K562 (cell line): Measurements from ENCODE around the gene CUL4B. TPM values are rescaled to one million over a fixed set of nuclear protein-coding genes. Genes with fewer than 3 reads are reported as not detected.
"Not testable (repeated sequence)": the region's sequence is repeated elsewhere in the genome, so short reads cannot be mapped to it uniquely, and the experiment has no call there.

ENCODE experiments used
- ATAC-seq: fragments of 200-7000 bp; cut with Tn5 transposase; 3 replicates; pipeline ENCODE4 v1.9.1; 2020; ENCODE audit warnings: moderate library complexity
- BruUV-seq: library from RNA; stranded (reverse); fragments of 400-500 nt; replicated peaks from 2 replicates; lab custom pipeline; 2021; lab: Mats Ljungman, UMichigan
- CTCF ChIA-PET: fragments of 300-600 bp; formaldehyde crosslinking; extraction: SDS; loops from one replicate; lab custom pipeline; 2021; ENCODE audit warnings: low intra/inter-chr PET ratio; lab: Yijun Ruan, JAX
- POLR2A ChIA-PET: fragments of 300-600, 350-650 bp; sonication (Branson Sonifier 250); formaldehyde crosslinking; extraction: SDS; loops from one replicate; lab custom pipeline; 2021; ENCODE audit warnings: antibody characterized with exemption, inconsistent platforms; lab: Yijun Ruan, JAX
- DNase-seq, 4 experiments: peaks; one replicate each; pipeline versions ENCODE4 v3.0.0 to v3.0.0-alpha.2; 2011 to 2018; ENCODE audit warnings: low spot score in 3 of 4, mixed read lengths in 3 of 4; ENCODE audit errors: extremely low read depth in 1 of 4
- FAIRE-seq: peaks from 2 replicates; lab custom pipeline; 2011; peaks lifted over from hg19 to GRCh38; lab: Jason Lieb, UNC
- H2AFZ ChIP-seq: 2 replicates; pipeline ENCODE4 v1.6.0; 2011; ENCODE audit warnings: low read depth, low read length, control low read depth, inconsistent platforms
- H3K27ac ChIP-seq: fragments of 200-600 bp; 3 replicates; pipeline ENCODE4 v1.8.0; 2011; ENCODE audit warnings: low read depth, mild to moderate bottlenecking, control low read depth, inconsistent platforms, low read length, moderate library complexity, mixed read lengths; ENCODE audit errors: extremely low read depth
- H3K27me3 ChIP-seq, 2 experiments: fragments of 300-600 bp in 1 of 2; 2 replicates in 1 of 2; 3 replicates in 1 of 2; pipeline versions ENCODE4 v1.6.0 to v1.8.0; 2011; ENCODE audit warnings: inconsistent platforms in 2 of 2, low read length in 2 of 2, mild to moderate bottlenecking in 1 of 2, mixed read lengths in 1 of 2, moderate library complexity in 1 of 2; ENCODE audit not compliant: control insufficient read depth in 2 of 2, insufficient read depth in 2 of 2
- H3K36me3 ChIP-seq: fragments of 300-600 bp; 3 replicates; pipeline ENCODE4 v1.8.0; 2011; ENCODE audit warnings: mild to moderate bottlenecking, low read length, inconsistent platforms; ENCODE audit not compliant: control insufficient read depth, insufficient read depth
- H3K4me1 ChIP-seq, 2 experiments: fragments of 200-600 bp in 1 of 2; replicated peaks in 1 of 2; 2 replicates in 1 of 2; 3 replicates in 1 of 2; pipeline versions ENCODE4 v1.5.1 to v1.8.0; 2011; ENCODE audit warnings: inconsistent platforms in 2 of 2, low read length in 2 of 2, mild to moderate bottlenecking in 1 of 2, mixed read lengths in 1 of 2, moderate library complexity in 1 of 2; ENCODE audit not compliant: control insufficient read depth in 2 of 2, insufficient read depth in 2 of 2
- H3K4me2 ChIP-seq: 2 replicates; pipeline ENCODE4 v1.6.1; 2011; ENCODE audit warnings: low read length, control low read depth, inconsistent platforms, mixed read lengths; ENCODE audit not compliant: insufficient read depth
- H3K4me3 ChIP-seq: fragments of 200-600 bp; sonication (generic), shearing (Covaris generic); 2 replicates; pipeline ENCODE4 v1.5.1; 2016; ENCODE audit warnings: control low read depth, inconsistent platforms
- H3K79me2 ChIP-seq: fragments of 200-600 bp; 3 replicates; pipeline ENCODE4 v1.8.0; 2011; ENCODE audit warnings: low read length, inconsistent platforms; ENCODE audit not compliant: control insufficient read depth, insufficient read depth
- H3K9ac ChIP-seq, 2 experiments: 2 replicates each; pipeline versions ENCODE4 v1.6.0 to v1.6.1; 2011; ENCODE audit warnings: low read depth in 2 of 2, low read length in 2 of 2, control low read depth in 1 of 2, inconsistent platforms in 1 of 2, mild to moderate bottlenecking in 1 of 2, mixed read lengths in 1 of 2; ENCODE audit not compliant: insufficient read depth in 1 of 2
- H3K9me1 ChIP-seq: one replicate; pipeline ENCODE4 v1.6.0; 2011; ENCODE audit warnings: inconsistent platforms, mild to moderate bottlenecking, low read length, moderate library complexity; ENCODE audit not compliant: control insufficient read depth, insufficient read depth
- H3K9me3 ChIP-seq: replicated peaks from 2 replicates; pipeline ENCODE4 v1.5.1; 2011; ENCODE audit warnings: low read depth, low read length, inconsistent platforms; ENCODE audit not compliant: control insufficient read depth, insufficient read depth
- H4K20me1 ChIP-seq: replicated peaks from 2 replicates; pipeline ENCODE4 v1.6.1; 2011; ENCODE audit warnings: low read length, inconsistent platforms, mixed read lengths; ENCODE audit not compliant: control insufficient read depth, insufficient read depth
- ATF3 ChIP-seq, 2 experiments: fragments of 450-650 bp in 1 of 2; sonication (generic) in 1 of 2; formaldehyde crosslinking in 1 of 2; IDR thresholded peaks in 1 of 2; conservative IDR thresholded peaks in 1 of 2; 2 replicates each; pipeline versions ENCODE4 v1.6.1 to v1.8.1; 2016 to 2023; ENCODE audit warnings: mild to moderate bottlenecking in 2 of 2, moderate library complexity in 2 of 2, inconsistent platforms in 1 of 2, missing genetic modification reagents in 1 of 2
- CEBPB ChIP-seq: fragments of 450-650 bp; IDR thresholded peaks from 2 replicates; pipeline ENCODE4 v1.6.1; 2016; ENCODE audit warnings: missing genetic modification characterization, missing compliant biosample characterization
- CEBPG ChIP-seq, 3 experiments: fragments of 200-800 bp in 1 of 3; sonication (Bioruptor generic) in 1 of 3; sonication (generic) in 1 of 3; formaldehyde crosslinking in 1 of 3; IDR thresholded peaks in 2 of 3; conservative IDR thresholded peaks in 1 of 3; 2 replicates each; pipeline versions ENCODE4 v1.6.1 to v1.8.0; 2016 to 2022; ENCODE audit warnings: missing compliant biosample characterization in 2 of 3, missing genetic modification characterization in 2 of 3, mild to moderate bottlenecking in 1 of 3, missing genetic modification reagents in 1 of 3
- CTCF ChIP-seq, 3 experiments: IDR thresholded peaks in 2 of 3; conservative IDR thresholded peaks in 1 of 3; 2 replicates each; pipeline ENCODE4 v1.5.1; 2011 to 2012; ENCODE audit warnings: low read length in 3 of 3, mild to moderate bottlenecking in 3 of 3, control low read depth in 2 of 3, improper control_type of control experiment in 1 of 3, inconsistent platforms in 1 of 3, low read depth in 1 of 3, mixed read lengths in 1 of 3, moderate library complexity in 1 of 3; ENCODE audit not compliant: insufficient read depth in 2 of 3
- RAD21 ChIP-seq, 2 experiments: fragments of 250-450 bp in 1 of 2; fragments of 450-650 bp in 1 of 2; sonication (Bioruptor Pico) in 1 of 2; formaldehyde crosslinking in 1 of 2; IDR thresholded peaks in 1 of 2; conservative IDR thresholded peaks in 1 of 2; 2 replicates each; pipeline versions ENCODE4 v1.4.0 to v1.8.0; 2020 to 2022; ENCODE audit warnings: mild to moderate bottlenecking in 2 of 2, moderate library complexity in 1 of 2
- ZBTB5 ChIP-seq: fragments of 450-650 bp; IDR thresholded peaks from 2 replicates; pipeline ENCODE4 v1.6.1; 2017; ENCODE audit warnings: antibody characterized with exemption
- WGBS: fragments of 100-300 bp; shearing (Covaris generic); methylation state at CpG from one replicate; pipeline ENCODE4 v1.1.6; 2016; ENCODE audit warnings: low coverage, mixed read lengths; ENCODE audit not compliant: insufficient coverage; ENCODE audit errors: missing lambda C conversion rate; 5-methylcytosine and 5-hydroxymethylcytosine counted together
- in situ Hi-C: fragments of 300-500 bp; cut with MboI; formaldehyde crosslinking; loops from 4 replicates; pipeline ENCODE4 v1.15.0; 2018; ENCODE audit warnings: inconsistent platforms, mixed read lengths
- intact Hi-C: fragments of 100-400 bp; cut with micrococcal nuclease; formaldehyde crosslinking; loops from 2 replicates; pipeline ENCODE4 v1.14.2; 2022
- polyA plus RNA-seq, 8 experiments: library from polyadenylated mRNA; depleted of rRNA in 4 of 8; stranded (reverse) in 5 of 8; unstranded in 3 of 8; fragments of >200 nt; fragmentation: Nextera tagmentation in 2 of 8; fragmentation: Illumina TruSeq in 1 of 8; extraction: Ambion mirVana in 2 of 8; extraction: Trizol in 1 of 8; gene quantifications; 2 replicates each; pipeline versions ENCODE4 v1.2.1 to v1.2.3, GENCODE V29; 2011 to 2014; ENCODE audit warnings: inconsistent platforms in 1 of 8, missing spikeins in 1 of 8
- total RNA-seq, 7 experiments: library from RNA; depleted of rRNA in 6 of 7; stranded (reverse); fragments of >200 nt in 6 of 7; fragmentation: Illumina TruSeq in 2 of 7; extraction: Trizol in 2 of 7; gene quantifications; 2 replicates each; pipeline versions ENCODE4 v1.2.1 to v1.2.3, GENCODE V29; 2011 to 2021; ENCODE audit warnings: low replicate concordance in 1 of 7

The CUL4B gene
- total and polyA plus RNA-seq, 9 of the 15 experiments (the other 6 are each of a cell fraction or from before 2014, with no cell fraction given): 15.0 to 41.7 (median 37.5) TPM

GRCh38 chrX:120476714-120477113, 84.0 kb downstream of the CUL4B start (continued):
- no peak for TF ChIP-seq ZBTB5

GRCh38 chrX:120475447-120475846, 85.3 kb downstream of the CUL4B start:
- ATAC-seq; H3K27ac ChIP-seq; H3K4me3 ChIP-seq; H3K9me3 ChIP-seq; H2AFZ ChIP-seq; H3K27me3 ChIP-seq; H3K79me2 ChIP-seq; BruUV-seq; H3K4me1 ChIP-seq; H3K4me2 ChIP-seq; in situ Hi-C loops; H4K20me1 ChIP-seq; H3K9me1 ChIP-seq; H3K36me3 ChIP-seq; H3K9ac ChIP-seq; TF ChIP-seq ATF3 (CRISPR knock-in tag; conservative IDR thresholded peaks at IDR 0.05); CEBPG (CRISPR knock-in tag; IDR thresholded peaks at IDR 0.05): not testable (repeated sequence)
- intact Hi-C loops: loop anchor here (2.0 to 5.0 kb wide), 2 partner anchors 93 to 157 kb away; no protein-coding TSS in a partner anchor
- WGBS: no CpG with 5 or more reads among the region's 1 CpG
- peak; percentile 57 for FAIRE-seq
- DNase-seq: peak; percentile 23 to 29 (median 28)
- ChIA-PET POLR2A (interaction anchor here (0.6 kb wide), 1 partner anchor 848 kb away, joined by 5 read pairs; no protein-coding TSS in a partner anchor), CTCF (interaction anchor here (1.0 to 1.7 kb wide), 2 partner anchors 95 to 156 kb away, joined by 3 to 5 read pairs; no protein-coding TSS in a partner anchor)
- TF ChIP-seq ATF3 (IDR thresholded peaks at IDR 0.05): peak; percentile 77
- peak; percentile 42 to 64; a peak in 3 of 4 replicates for TF ChIP-seq RAD21 (CRISPR knock-in tag; conservative IDR thresholded peaks at IDR 0.05 in 1 of 2, IDR thresholded peaks at IDR 0.05 in 1 of 2)
- peak in 2 of 3 experiments; percentile 45 to 65; a peak in 3 of 6 replicates for TF ChIP-seq CTCF (IDR thresholded peaks at IDR 0.05 in 2 of 3, conservative IDR thresholded peaks at IDR 0.05 in 1 of 3; ENCODE audit: insufficient read depth in 2 of 3, low read depth in 1 of 3, low read length in 3 of 3)
- peak; percentile 75 to 93; a peak in 3 of 4 replicates for TF ChIP-seq CEBPG (tag; conservative IDR thresholded peaks at IDR 0.05 in 1 of 2, IDR thresholded peaks at IDR 0.05 in 1 of 2)
- TF ChIP-seq CEBPB: peak; percentile 47
